ENCODE measurements around the gene SFRP4. TPM values are rescaled to one million over a fixed set of nuclear protein-coding genes. Genes with fewer than 3 reads are reported as not detected.

SFRP4 gene
- total and polyA plus RNA-seq, 2 donors (not counting 3 experiments of a cell fraction or from before 2014, with no cell fraction given) = not detected

GRCh38 chr7:37912756-37913155, 3.9 kb downstream of the SFRP4 start:
- Histone ChIP-seq H3K4me2 (ENCODE audit: insufficient read depth, low read length) (no peak overlapping the region), H3K4me1 (ENCODE audit: control insufficient read depth, extremely low read depth, insufficient read depth, low read length) (peaks cover 4% of the 10 kb centered on the region), H3K9ac (replicated peaks; ENCODE audit: extremely low read depth, insufficient read depth, low read length) (no peak overlapping the region), H3K27ac (ENCODE audit: insufficient read depth, low read depth, low read length) (no peak overlapping the region), H3K36me3 (ENCODE audit: control insufficient read depth in 2 of 2, extremely low read depth in 1 of 2, insufficient read depth in 2 of 2, low read length in 2 of 2) (no peaks in the 10 kb centered on the region), H2AFZ (ENCODE audit: low read depth, low read length) (no peak overlapping the region), H3K4me3 (replicated peaks in 1 of 3; ENCODE audit: insufficient read depth in 1 of 3, low read depth in 1 of 3, low read length in 3 of 3) (no peak overlapping the region), H4K20me1 (replicated peaks; ENCODE audit: control insufficient read depth, extremely low read depth, insufficient read depth, low read length) (no peaks in the 10 kb centered on the region), H3K9me1 (replicated peaks; ENCODE audit: control insufficient read depth, extremely low read depth, insufficient read depth, low read length) (no peaks in the 10 kb centered on the region), H3K79me2 (ENCODE audit: control insufficient read depth, insufficient read depth, low read length) (no peaks in the 10 kb centered on the region), H3K9me3 (replicated peaks; ENCODE audit: control insufficient read depth, insufficient read depth, low read length) (no peaks in the 10 kb centered on the region), H3K27me3 (ENCODE audit: control insufficient read depth in 2 of 2, insufficient read depth in 2 of 2, low read length in 2 of 2) (peaks cover 16 to 18% of the 10 kb centered on the region in 2 experiments)
- dilution Hi-C loops (cut with MboI; ENCODE audit: extremely low pct_ligation_motif_present, low sequenced_read_pairs) = no loop called here
- DNase-seq (ENCODE audit: low read depth, low spot score) = no peak
- CTCF ChIA-PET = interaction anchor here (3.1 kb wide), 1 partner anchor 10 kb away, joined by 18 read pairs; no protein-coding TSS in a partner anchor
- no peak for TF ChIP-seq MAX (IDR thresholded peaks at IDR 0.05; ENCODE audit: insufficient read depth, insufficient read length)
- TF ChIP-seq POLR2A (IDR thresholded peaks at IDR 0.05; ENCODE audit: low read depth, low read length) = no peak
- TF ChIP-seq JUN (IDR thresholded peaks at IDR 0.05; ENCODE audit: borderline replicate concordance, insufficient read depth, insufficient read length, low read depth) = no peak
- no peak for TF ChIP-seq MYC (IDR thresholded peaks at IDR 0.05; ENCODE audit: low read depth, low read length)
- TF ChIP-seq EZH2 (IDR thresholded peaks at IDR 0.05; ENCODE audit: borderline replicate concordance, low read depth, low read length, severe bottlenecking) = no peak
- TF ChIP-seq FOS (IDR thresholded peaks at IDR 0.05; ENCODE audit: borderline replicate concordance, insufficient read depth, low read length) = no peak
- TF ChIP-seq CTCF (IDR thresholded peaks at IDR 0.05; ENCODE audit: extremely low read depth in 1 of 2, insufficient read depth in 1 of 2, low read depth in 1 of 2, low read length in 2 of 2) = no peak
- no peak for TF ChIP-seq POLR2AphosphoS5 (IDR thresholded peaks at IDR 0.05; ENCODE audit: insufficient read depth, low read depth, low read length)
- no peak for TF ChIP-seq GATA2 (IDR thresholded peaks at IDR 0.05; ENCODE audit: insufficient read depth, insufficient read length, low read depth, low read length)
- intact Hi-C loops (cut with micrococcal nuclease) = no loop called here
- no TSS peak for BruUV-seq (replicated peaks)
- POLR2A ChIA-PET = no interaction called here
- no peak for FAIRE-seq
